Sciatic nerve (tissue), 2 donors: ENCODE measurements around the gene ARHGEF2. TPM values are rescaled to one million over a fixed set of nuclear protein-coding genes. Genes with fewer than 3 reads are reported as not detected.
"Not testable (repeated sequence)": the region's sequence is repeated elsewhere in the genome, so short reads cannot be mapped to it uniquely, and the experiment has no call there.

Experiments used
- ATAC-seq: fragments of 200-7000 bp; cut with Tn5 transposase; one replicate; pipeline ENCODE4 v1.9.1; 2020; ENCODE audit warnings: mild to moderate bottlenecking, moderate library complexity
- DNase-seq: peaks from one replicate; pipeline ENCODE4 v3.0.0-alpha.2; 2020; ENCODE audit warnings: low spot score
- intact Hi-C: fragments of 100-400 bp; cut with DNase I; formaldehyde crosslinking; loops from one replicate; pipeline ENCODE4 v1.14.2; 2022
- total RNA-seq: library from RNA; stranded (reverse); fragmentation: NEBNext Ultra II Directional; extraction: Animal tissue kit (Norgen Biotek cat#: 25700); gene quantifications from one replicate; pipeline ENCODE4 v1.2.1, GENCODE V29; 2021
- donor health status: DM: no; HTN: no; CAD: no.
- donor health status: DM: no; HTN: no; CAD: no.

The ARHGEF2 gene
- total RNA-seq, 1 donor from 2014 or later: 196 TPM

- intact Hi-C loops: no loop called here
These were observed 46.9 kb downstream of the ARHGEF2 start for GRCh38 chr1:155931332-155932038.

GRCh38 chr1:155930725-155931124 lies 47.6 kb downstream of the ARHGEF2 start:
- ATAC-seq, intact Hi-C loops, DNase-seq: not testable (repeated sequence)

More at GRCh38 chr1:155931332-155932038, 46.9 kb downstream of the ARHGEF2 start:
- no peak for DNase-seq
- no peak for ATAC-seq

GRCh38 chr1:155929057-155929456 lies 49.3 kb downstream of the ARHGEF2 start:
- intact Hi-C loops: no loop called here
- DNase-seq: no peak
- no peak for ATAC-seq

- ATAC-seq (no peak), DNase-seq (no peak)
- intact Hi-C loops: no loop called here
These were observed 52.8 kb downstream of the ARHGEF2 start for GRCh38 chr1:155925506-155925905.

GRCh38 chr1:155920717-155921116 lies 57.6 kb downstream of the ARHGEF2 start:
- no peak for ATAC-seq
- intact Hi-C loops: no loop called here
- DNase-seq: no peak

- ATAC-seq: no peak
- no peak for DNase-seq
- intact Hi-C loops: no loop called here
These were observed 58.5 kb downstream of the ARHGEF2 start for GRCh38 chr1:155919801-155920200.

- intact Hi-C loops: no loop called here
- ATAC-seq: no peak
- no peak for DNase-seq
These were observed 59.7 kb downstream of the ARHGEF2 start for GRCh38 chr1:155918660-155919059.

GRCh38 chr1:155913969-155914757 lies 64.2 kb downstream of the ARHGEF2 start:
- DNase-seq: no peak
- intact Hi-C loops: no loop called here
- ATAC-seq: no peak

- DNase-seq (no peak), ATAC-seq (no peak)
- intact Hi-C loops: no loop called here
These were observed 66.3 kb downstream of the ARHGEF2 start for GRCh38 chr1:155912056-155912536.

GRCh38 chr1:155911156-155912055 lies 66.9 kb downstream of the ARHGEF2 start, which contains the start of gene RIT1:
Gene RIT1, minus strand, starts transcription at chr1:155911349. Its CDS starts 588 bp downstream, at chr1:155910761.
- ATAC-seq (peak; percentile 99), DNase-seq (peak; percentile 94)
- intact Hi-C loops: no loop called here

GRCh38 chr1:155910621-155911121 lies 67.7 kb downstream of the ARHGEF2 start:
- intact Hi-C loops: no loop called here
- ATAC-seq: peak; percentile 81
- no peak for DNase-seq

GRCh38 chr1:155909894-155910293 lies 68.5 kb downstream of the ARHGEF2 start:
- intact Hi-C loops: no loop called here
- DNase-seq (no peak), ATAC-seq (peak; percentile 27)

GRCh38 chr1:155904261-155904660 lies 74.1 kb downstream of the ARHGEF2 start:
- ATAC-seq (no peak), DNase-seq (no peak)
- intact Hi-C loops: no loop called here

- no peak for ATAC-seq
- intact Hi-C loops: no loop called here
- no peak for DNase-seq
These were observed 78.2 kb downstream of the ARHGEF2 start for GRCh38 chr1:155900161-155900560.

GRCh38 chr1:155899683-155900082 lies 78.7 kb downstream of the ARHGEF2 start:
- intact Hi-C loops: no loop called here
- ATAC-seq (no peak), DNase-seq (no peak)

GRCh38 chr1:155898888-155899287 lies 79.5 kb downstream of the ARHGEF2 start:
- intact Hi-C loops: no loop called here
- ATAC-seq (no peak), DNase-seq (no peak)

- intact Hi-C loops: no loop called here
- ATAC-seq (no peak), DNase-seq (no peak)
These were observed 80.6 kb downstream of the ARHGEF2 start for GRCh38 chr1:155897746-155898145.
